ENCODE results near the gene CHORDC1. TPM values are rescaled to one million over a fixed set of nuclear protein-coding genes. Genes with fewer than 3 reads are reported as not detected.

The CHORDC1 gene
- total and polyA plus RNA-seq, 2 of the 8 experiments (the other 6 are each of a cell fraction or from before 2014, with no cell fraction given), result 28.9 to 97.1 TPM

DNA sequence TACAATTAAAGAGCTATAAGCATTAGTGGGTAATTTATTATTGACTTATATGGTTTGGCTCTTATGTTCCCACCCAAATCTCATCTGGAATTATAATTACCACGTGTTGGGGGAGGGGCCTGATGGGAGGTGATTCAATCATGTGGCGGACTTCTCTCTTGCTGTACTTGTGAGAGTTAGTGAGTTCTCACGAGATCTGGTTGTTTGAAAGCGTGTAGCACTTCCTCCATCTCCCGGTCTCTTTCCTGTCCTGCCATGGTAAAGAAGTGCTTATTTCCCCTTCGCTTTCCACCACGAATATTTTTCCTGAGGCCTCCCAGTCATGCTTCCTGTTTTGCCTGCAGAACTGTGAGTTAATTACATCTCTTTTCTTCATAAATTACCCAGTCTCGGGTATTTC lies 28.1 kb upstream of the CHORDC1 start (continued):
- TF ChIP-seq, protein P1, sequence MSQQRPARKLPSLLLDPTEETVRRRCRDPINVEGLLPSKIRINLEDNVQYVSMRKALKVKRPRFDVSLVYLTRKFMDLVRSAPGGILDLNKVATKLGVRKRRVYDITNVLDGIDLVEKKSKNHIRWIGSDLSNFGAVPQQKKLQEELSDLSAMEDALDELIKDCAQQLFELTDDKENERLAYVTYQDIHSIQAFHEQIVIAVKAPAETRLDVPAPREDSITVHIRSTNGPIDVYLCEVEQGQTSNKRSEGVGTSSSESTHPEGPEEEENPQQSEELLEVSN (IDR thresholded peaks at IDR 0.05), result no peak
- no peak for TF ChIP-seq GTF2F1 (IDR thresholded peaks at IDR 0.05; ENCODE audit: borderline replicate concordance, low read depth, low read length)
- no peak for TF ChIP-seq EGR1 (IDR thresholded peaks at IDR 0.05; ENCODE audit: borderline replicate concordance, low read depth, low read length)
- TF ChIP-seq NANOG (IDR thresholded peaks at IDR 0.05; ENCODE audit: insufficient read depth, low read depth, low read length, poor library complexity, severe bottlenecking), result no peak
- TF ChIP-seq, protein P2, sequence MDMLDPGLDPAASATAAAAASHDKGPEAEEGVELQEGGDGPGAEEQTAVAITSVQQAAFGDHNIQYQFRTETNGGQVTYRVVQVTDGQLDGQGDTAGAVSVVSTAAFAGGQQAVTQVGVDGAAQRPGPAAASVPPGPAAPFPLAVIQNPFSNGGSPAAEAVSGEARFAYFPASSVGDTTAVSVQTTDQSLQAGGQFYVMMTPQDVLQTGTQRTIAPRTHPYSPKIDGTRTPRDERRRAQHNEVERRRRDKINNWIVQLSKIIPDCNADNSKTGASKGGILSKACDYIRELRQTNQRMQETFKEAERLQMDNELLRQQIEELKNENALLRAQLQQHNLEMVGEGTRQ (IDR thresholded peaks at IDR 0.05; ENCODE audit: low read length), result no peak
